H1 (cell line): ENCODE data around the gene ACVR1. TPM values are rescaled to one million over a fixed set of nuclear protein-coding genes. Genes with fewer than 3 reads are reported as not detected.

ENCODE experiments used
- ASH2L ChIP-seq: fragments of 200-600, 300-600 bp; sonication (generic); IDR thresholded peaks from one replicate; pipeline ENCODE4 v1.7.1; 2017; ENCODE audit warnings: low read length
- BACH1 ChIP-seq: IDR thresholded peaks from 2 replicates; pipeline ENCODE4 v1.6.1; 2012; ENCODE audit warnings: low read length, improper control_type of control experiment
- CHD1 ChIP-seq: IDR thresholded peaks from 2 replicates; pipeline ENCODE4 v1.6.1; 2012; ENCODE audit warnings: low read depth, low read length, improper control_type of control experiment
- JUND ChIP-seq: IDR thresholded peaks from 2 replicates; pipeline ENCODE4 v1.6.1; 2011; ENCODE audit warnings: mild to moderate bottlenecking, improper control_type of control experiment, low read length
- NRF1 ChIP-seq: IDR thresholded peaks from 2 replicates; pipeline ENCODE4 v1.6.1; 2011; ENCODE audit warnings: mild to moderate bottlenecking, low read depth, low read length, improper control_type of control experiment
- SIRT6 ChIP-seq: IDR thresholded peaks from one replicate; pipeline ENCODE4 v1.7.1; 2012; ENCODE audit warnings: low read length, inconsistent platforms
- polyA plus RNA-seq, 7 experiments: library from polyadenylated mRNA; depleted of rRNA in 3 of 7; stranded (reverse) in 5 of 7; unstranded in 2 of 7; fragments of >200 nt in 5 of 7; fragments of 200-250 nt in 2 of 7; gene quantifications; 1 replicate in 5 of 7; 2 replicates in 1 of 7; 4 replicates in 1 of 7; pipeline versions ENCODE4 v1.2.1 to v1.2.3, GENCODE V29; 2011 to 2013; ENCODE audit warnings: missing spikeins in 2 of 7, mixed read lengths in 2 of 7
- total RNA-seq: library from RNA; stranded (reverse); fragmentation: NEBNext Ultra II Directional; extraction: Animal tissue kit (Norgen Biotek cat#: 25700); gene quantifications from 2 replicates; pipeline ENCODE4 v1.2.1, GENCODE V29; 2021

Gene ACVR1
- total and polyA plus RNA-seq, 2 of the 8 experiments (the other 6 are each of a cell fraction or from before 2014, with no cell fraction given): 8.5 to 17.7 TPM

GRCh38 chr2:157874348-157874747 lies 1.8 kb downstream of the ACVR1 start (continued):
- TF ChIP-seq JUND (no peak), NRF1 (no peak), CHD1 (no peak), BACH1 (no peak), SIRT6 (no peak), ASH2L (no peak)
